ENCODE data around the gene KLK6. TPM values are rescaled to one million over a fixed set of nuclear protein-coding genes. Genes with fewer than 3 reads are reported as not detected.

KLK6 gene
- polyA plus RNA-seq, 1 of the 3 experiments (the other 2 are of a cell fraction): not detected

- POLR2A ChIA-PET: no interaction called here
- H3K4me2 ChIP-seq: no peak overlapping the region
- peaks cover 81% of the 10 kb centered on the region for H3K27me3 ChIP-seq (ENCODE audit: insufficient read depth)
- no peak overlapping the region for H3K27ac ChIP-seq (ENCODE audit: low read depth in 2 of 2, low read length in 1 of 2)
- H4K20me1 ChIP-seq (ENCODE audit: insufficient read depth): no peaks in the 10 kb centered on the region
- H3K9me3 ChIP-seq: no peaks in the 10 kb centered on the region
- no peaks in the 10 kb centered on the region for H3F3A ChIP-seq (replicated peaks; ENCODE audit: insufficient read depth)
- H3K36me3 ChIP-seq (replicated peaks in 1 of 2; ENCODE audit: control insufficient read depth in 1 of 2, insufficient read depth in 2 of 2, low read length in 1 of 2): no peaks in the 10 kb centered on the region
- no peak overlapping the region for H3K9ac ChIP-seq
- H3K9me2 ChIP-seq: no peaks in the 10 kb centered on the region
- H3K79me2 ChIP-seq (ENCODE audit: insufficient read depth): no peaks in the 10 kb centered on the region
- H3K4me1 ChIP-seq (ENCODE audit: control insufficient read depth in 1 of 2, insufficient read depth in 2 of 2, low read depth in 1 of 2, low read length in 1 of 2): no peaks in the 10 kb centered on the region
- no peak overlapping the region for H3K4me3 ChIP-seq (ENCODE audit: low read depth in 2 of 2, low read length in 1 of 2)
- CTCF ChIA-PET: no interaction called here
- 0% methylated on average over 2 of the region's 2 CpGs for WGBS (ENCODE audit: low lambda C conversion rate)
- no peak overlapping the region for H2AFZ ChIP-seq (ENCODE audit: low read depth)
- no peak for TF ChIP-seq SIN3A (IDR thresholded peaks at IDR 0.05; ENCODE audit: borderline replicate concordance, low read depth, low read length)
- no peak for TF ChIP-seq GATA2 (CRISPR knock-in tag; IDR thresholded peaks at IDR 0.05)
- no peak for TF ChIP-seq USF1 (IDR thresholded peaks at IDR 0.05; ENCODE audit: borderline replicate concordance, low read depth)
- TF ChIP-seq TCF12 (IDR thresholded peaks at IDR 0.05): no peak
- TF ChIP-seq FOXM1 (IDR thresholded peaks at IDR 0.05; ENCODE audit: low read depth): no peak
- TF ChIP-seq CTCF (IDR thresholded peaks at IDR 0.05): no peak
- TF ChIP-seq MAX (IDR thresholded peaks at IDR 0.05; ENCODE audit: low read depth): no peak
- TF ChIP-seq ZBTB33 (IDR thresholded peaks at IDR 0.05; ENCODE audit: borderline replicate concordance, low read depth): no peak
- TF ChIP-seq POLR2AphosphoS5 (IDR thresholded peaks at IDR 0.05; ENCODE audit: low read depth, low read length): no peak
- no peak for TF ChIP-seq GABPA (IDR thresholded peaks at IDR 0.05; ENCODE audit: low read depth)
- TF ChIP-seq RCOR1 (IDR thresholded peaks at IDR 0.05; ENCODE audit: low read length): no peak
- no peak for TF ChIP-seq MXI1 (IDR thresholded peaks at IDR 0.05; ENCODE audit: low read depth, low read length)
- no peak for TF ChIP-seq NFIC (IDR thresholded peaks at IDR 0.05; ENCODE audit: borderline replicate concordance)
- no peak for DNase-seq
Observed at GRCh38 chr19:50916069-50916468, 53.3 kb downstream of the KLK6 start.

Data from SK-N-SH (cell line).